Gastrocnemius medialis (tissue), 4 donors: Measurements from ENCODE around the gene CELSR2. TPM values are rescaled to one million over a fixed set of nuclear protein-coding genes. Genes with fewer than 3 reads are reported as not detected.

ENCODE experiments used
- ATAC-seq, 2 donors: fragments of 150-250 bp; one replicate each; pipeline ENCODE4 v1.9.1; 2016
- DNase-seq, 2 donors: peaks; one replicate each; pipeline ENCODE4 v3.0.0-alpha.2; 2019
- H3K27ac ChIP-seq, 4 donors: fragments of 200-600 bp; sonication (generic); 1 replicate in 1 of 4; 2 replicates in 3 of 4; pipeline ENCODE4 v1.5.1; 2016 to 2018; ENCODE audit warnings: mild to moderate bottlenecking in 2 of 4, moderate library complexity in 1 of 4
- H3K27me3 ChIP-seq, 3 donors: fragments of 200-600 bp; sonication (generic) in 2 of 3; 1 replicate in 1 of 3; 2 replicates in 2 of 3; pipeline versions ENCODE4 v1.5.1 to v1.6.0; 2016 to 2019; ENCODE audit warnings: mild to moderate bottlenecking in 1 of 3, moderate library complexity in 1 of 3
- H3K36me3 ChIP-seq, 2 donors: fragments of 200-600 bp; sonication (generic) in 1 of 2; one replicate each; pipeline ENCODE4 v1.5.1; 2017 to 2018
- H3K4me1 ChIP-seq, 2 donors: fragments of 200-600 bp; sonication (generic) in 1 of 2; one replicate each; pipeline ENCODE4 v1.5.1; 2016 to 2017; ENCODE audit warnings: mild to moderate bottlenecking in 2 of 2
- H3K4me3 ChIP-seq, 4 donors: fragments of 200-600 bp; sonication (generic) in 3 of 4; 1 replicate in 1 of 4; 2 replicates in 3 of 4; pipeline ENCODE4 v1.5.1; 2016 to 2019; ENCODE audit warnings: mild to moderate bottlenecking in 2 of 4
- H3K9me3 ChIP-seq, 3 donors: fragments of 200-600 bp; sonication (generic) in 2 of 3; 1 replicate in 1 of 3; 2 replicates in 2 of 3; pipeline ENCODE4 v1.5.1; 2016 to 2019
- POLR2A ChIP-seq, 2 donors: fragments of 450-650 bp; IDR thresholded peaks; one replicate each; pipeline ENCODE4 v1.6.1; 2017; ENCODE audit warnings: antibody characterized with exemption in 2 of 2, mild to moderate bottlenecking in 2 of 2, moderate library complexity in 2 of 2
- in situ Hi-C, 4 donors: fragments of 200-750 bp; cut with MboI; loops; one replicate each; pipeline versions ENCODE4 v1.15.0 to v1.8.0; 2017; ENCODE audit warnings: low sequenced_read_pairs in 4 of 4
- intact Hi-C: fragments of 100-400 bp; cut with DNase I; formaldehyde crosslinking; loops from one replicate; pipeline ENCODE4 v1.15.1; 2023; ENCODE audit warnings: low total_unique reads
- total RNA-seq, 4 donors: library from RNA; depleted of rRNA; stranded (reverse); fragments of >200 nt; gene quantifications; one replicate each; pipeline versions ENCODE4 v1.1.0 to v1.2.3, GENCODE V29; 2016
- TF ChIP-seq, protein P1 (sequence below), 5 experiments: fragments of 450-650 bp in 3 of 5; fragments of 200-600 bp in 2 of 5; sonication (generic) in 2 of 5; IDR thresholded peaks in 4 of 5; conservative IDR thresholded peaks in 1 of 5; 1 replicate in 4 of 5; 2 replicates in 1 of 5; pipeline ENCODE4 v1.5.1; 2016 to 2019; ENCODE audit warnings: antibody characterized with exemption in 5 of 5, mild to moderate bottlenecking in 3 of 5, moderate library complexity in 3 of 5

CELSR2 gene
- total RNA-seq, 4 donors from 2014 or later, result 5.8 to 12.5 (median 7.9) TPM

DNA sequence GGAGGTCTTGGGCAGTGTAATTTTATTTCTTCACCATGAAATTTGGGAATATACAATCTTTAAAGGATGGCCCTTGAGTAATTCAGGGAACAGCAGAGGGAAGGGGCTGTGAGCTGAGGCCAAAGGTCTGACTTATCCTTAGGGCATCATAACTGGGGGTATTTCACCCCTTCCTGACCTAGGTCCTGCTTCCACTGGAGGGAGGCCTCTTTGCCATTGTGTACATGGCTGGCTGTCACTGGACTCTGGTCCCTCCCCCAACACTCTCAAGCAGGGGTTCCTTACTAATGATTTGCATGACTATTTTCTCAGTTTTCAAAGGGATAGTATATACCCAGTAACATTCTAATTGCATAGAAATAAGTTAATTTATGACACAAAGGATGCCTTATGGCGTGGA lies 40.8 kb downstream of the CELSR2 start:
- Histone ChIP-seq H3K4me3 (no peak overlapping the region), H3K4me1 (no peaks in the 10 kb centered on the region), H3K9me3 (no peaks in the 10 kb centered on the region), H3K27me3 (peaks cover 0 to 3% (median 0%) of the 10 kb centered on the region in 3 donors), H3K27ac (no peak overlapping the region), H3K36me3 (no peaks in the 10 kb centered on the region)
- DNase-seq, result no peak
- no peak for ATAC-seq
- intact Hi-C loops, result no loop called here
- TF ChIP-seq, protein P1, sequence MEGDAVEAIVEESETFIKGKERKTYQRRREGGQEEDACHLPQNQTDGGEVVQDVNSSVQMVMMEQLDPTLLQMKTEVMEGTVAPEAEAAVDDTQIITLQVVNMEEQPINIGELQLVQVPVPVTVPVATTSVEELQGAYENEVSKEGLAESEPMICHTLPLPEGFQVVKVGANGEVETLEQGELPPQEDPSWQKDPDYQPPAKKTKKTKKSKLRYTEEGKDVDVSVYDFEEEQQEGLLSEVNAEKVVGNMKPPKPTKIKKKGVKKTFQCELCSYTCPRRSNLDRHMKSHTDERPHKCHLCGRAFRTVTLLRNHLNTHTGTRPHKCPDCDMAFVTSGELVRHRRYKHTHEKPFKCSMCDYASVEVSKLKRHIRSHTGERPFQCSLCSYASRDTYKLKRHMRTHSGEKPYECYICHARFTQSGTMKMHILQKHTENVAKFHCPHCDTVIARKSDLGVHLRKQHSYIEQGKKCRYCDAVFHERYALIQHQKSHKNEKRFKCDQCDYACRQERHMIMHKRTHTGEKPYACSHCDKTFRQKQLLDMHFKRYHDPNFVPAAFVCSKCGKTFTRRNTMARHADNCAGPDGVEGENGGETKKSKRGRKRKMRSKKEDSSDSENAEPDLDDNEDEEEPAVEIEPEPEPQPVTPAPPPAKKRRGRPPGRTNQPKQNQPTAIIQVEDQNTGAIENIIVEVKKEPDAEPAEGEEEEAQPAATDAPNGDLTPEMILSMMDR (IDR thresholded peaks at IDR 0.05 in 4 of 5, conservative IDR thresholded peaks at IDR 0.05 in 1 of 5), result no peak
- no peak for TF ChIP-seq POLR2A (IDR thresholded peaks at IDR 0.05)
- in situ Hi-C loops, result loop anchor here in 1 of 4 donors (25.0 kb wide), 1 partner anchor 247 kb away; the partner anchor contains the start of genes GNAI3 and GPR61

DNA sequence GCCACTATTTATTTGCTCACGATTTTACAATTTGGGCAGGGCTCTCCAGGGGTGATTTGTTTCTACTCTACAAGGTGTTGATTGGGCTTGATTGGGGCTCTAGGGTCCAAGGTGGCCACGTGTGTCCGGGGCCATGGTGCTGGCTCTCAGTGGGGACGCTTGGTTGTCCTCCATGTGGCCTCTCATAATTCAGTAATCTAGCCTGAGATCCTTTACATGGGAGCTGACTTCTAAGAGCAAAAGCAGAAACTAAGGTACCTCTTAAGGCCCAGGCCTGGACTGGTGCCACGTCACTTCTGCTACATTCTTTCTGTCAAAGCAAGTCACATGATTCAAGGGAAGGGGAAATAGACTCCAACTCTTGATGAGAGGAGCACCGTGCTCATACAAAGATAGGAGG lies 41.7 kb downstream of the CELSR2 start:
- Histone ChIP-seq H3K9me3 (no peaks in the 10 kb centered on the region), H3K36me3 (no peaks in the 10 kb centered on the region), H3K4me3 (no peak overlapping the region), H3K4me1 (no peaks in the 10 kb centered on the region), H3K27ac (no peak overlapping the region), H3K27me3 (peaks cover 0 to 4% (median 0%) of the 10 kb centered on the region in 3 donors)
- intact Hi-C loops (no loop called here), in situ Hi-C loops (loop anchor here in 1 of 4 donors (25.0 kb wide), 1 partner anchor 246 kb away; the partner anchor contains the start of genes GNAI3 and GPR61)
- DNase-seq (no peak), ATAC-seq (no peak)
- no peak for TF ChIP-seq POLR2A (IDR thresholded peaks at IDR 0.05)
- TF ChIP-seq, protein P1 (IDR thresholded peaks at IDR 0.05 in 4 of 5, conservative IDR thresholded peaks at IDR 0.05 in 1 of 5), result no peak

DNA sequence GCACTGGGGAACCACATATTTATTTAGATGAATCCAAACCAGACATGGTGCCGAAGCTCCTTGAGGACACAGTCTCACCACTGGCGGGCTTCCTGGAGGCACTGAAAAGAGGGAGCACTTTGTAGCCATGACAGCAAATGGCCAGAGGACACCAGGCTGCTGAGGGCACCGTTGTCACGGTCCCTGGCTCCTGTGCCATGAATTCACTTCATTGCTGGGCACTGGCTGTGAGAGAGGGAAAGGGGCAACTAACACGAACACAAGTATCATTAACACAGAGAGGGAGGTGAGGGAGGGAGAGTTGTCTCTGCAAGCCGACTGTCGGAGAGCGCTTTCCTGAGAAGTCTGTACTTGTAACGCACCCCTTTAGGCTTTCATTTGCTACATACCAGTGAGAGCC lies 43.0 kb downstream of the CELSR2 start:
- no peak overlapping the region for H3K4me3 ChIP-seq
- H3K4me1 ChIP-seq, result no peaks in the 10 kb centered on the region
- no peak for DNase-seq
- H3K36me3 ChIP-seq, result no peaks in the 10 kb centered on the region
- H3K27ac ChIP-seq, result no peak overlapping the region
- H3K27me3 ChIP-seq, result peaks cover 0 to 9% (median 0%) of the 10 kb centered on the region in 3 donors
- intact Hi-C loops (no loop called here), in situ Hi-C loops (loop anchor here in 1 of 4 donors (25.0 kb wide), 1 partner anchor 245 kb away; the partner anchor contains the start of genes GNAI3 and GPR61)
- TF ChIP-seq, protein P1 (IDR thresholded peaks at IDR 0.05 in 4 of 5, conservative IDR thresholded peaks at IDR 0.05 in 1 of 5), result no peak
- no peak for TF ChIP-seq POLR2A (IDR thresholded peaks at IDR 0.05)
- ATAC-seq, result no peak
- no peaks in the 10 kb centered on the region for H3K9me3 ChIP-seq

DNA sequence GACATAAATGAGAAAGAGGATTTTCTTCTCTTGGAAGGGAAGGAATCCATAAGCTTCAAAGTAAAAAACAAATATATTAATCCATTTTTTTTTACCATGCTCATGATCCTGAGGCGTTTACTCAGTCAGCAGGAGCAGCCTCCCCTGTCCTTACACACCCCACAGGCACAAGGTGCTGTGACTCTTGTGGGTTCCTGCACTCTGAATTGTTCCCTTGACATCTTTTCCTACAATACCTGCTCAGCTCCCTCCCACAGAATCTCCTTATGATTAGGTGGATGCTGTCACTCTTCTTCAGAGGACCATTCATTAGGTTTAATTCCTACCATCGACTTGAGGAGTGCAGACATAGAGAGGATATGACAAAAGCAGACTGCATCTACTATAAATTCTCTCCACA lies 43.7 kb downstream of the CELSR2 start:
- H3K4me3 ChIP-seq, result no peak overlapping the region
- intact Hi-C loops, result no loop called here
- DNase-seq, result no peak
- in situ Hi-C loops, result loop anchor here in 1 of 4 donors (25.0 kb wide), 1 partner anchor 244 kb away; the partner anchor contains the start of genes GNAI3 and GPR61
- no peak overlapping the region for H3K27ac ChIP-seq
- no peaks in the 10 kb centered on the region for H3K9me3 ChIP-seq
- H3K36me3 ChIP-seq, result no peaks in the 10 kb centered on the region
- no peak for TF ChIP-seq POLR2A (IDR thresholded peaks at IDR 0.05)
- TF ChIP-seq, protein P1 (IDR thresholded peaks at IDR 0.05 in 4 of 5, conservative IDR thresholded peaks at IDR 0.05 in 1 of 5), result no peak
- no peaks in the 10 kb centered on the region for H3K4me1 ChIP-seq
- ATAC-seq, result no peak
- peaks cover 0 to 9% (median 0%) of the 10 kb centered on the region in 3 donors for H3K27me3 ChIP-seq
